CD4-positive, alpha-beta T cell treated with Interleukin-15 for 4 hours (primary cell): Measurements from ENCODE around the gene DHFR2.
A peak's percentile ranks its signal among the peaks of the same experiment; 100 is the strongest.
"Not testable (repeated sequence)": the region's sequence is repeated elsewhere in the genome, so short reads cannot be mapped to it uniquely, and the experiment has no call there.

ENCODE experiments used
- DNase-seq: peaks from one replicate; pipeline ENCODE4 v3.0.0-alpha.2; 2020; ENCODE audit warnings: low spot score

DHFR2 gene

GRCh38 chr3:94062513-94063404 lies at the start of gene DHFR2, which contains the start of gene NSUN3:
Gene DHFR2, minus strand, starts transcription at chr3:94062916. Its CDS starts 1,405 bp downstream, at chr3:94061511.
Gene NSUN3, plus strand, starts transcription at chr3:94063061. Its CDS starts 66 bp downstream, at chr3:94063127.
- DNase-seq = peak; percentile 89

GRCh38 chr3:94110854-94111253 lies 48.1 kb upstream of the DHFR2 start:
- DNase-seq = no peak

GRCh38 chr3:94110232-94110631 lies 47.5 kb upstream of the DHFR2 start:
- DNase-seq = not testable (repeated sequence)

GRCh38 chr3:94106268-94106667 lies 43.6 kb upstream of the DHFR2 start:
- no peak for DNase-seq

- no peak for DNase-seq
These were observed 39.1 kb upstream of the DHFR2 start for GRCh38 chr3:94101860-94102259.

- no peak for DNase-seq
These were observed 36.6 kb upstream of the DHFR2 start for GRCh38 chr3:94099311-94099710.

- no peak for DNase-seq
These were observed 35.7 kb upstream of the DHFR2 start for GRCh38 chr3:94098452-94098851.

- DNase-seq = no peak
These were observed 32.4 kb upstream of the DHFR2 start for GRCh38 chr3:94095111-94095510.

- DNase-seq = no peak
These were observed 30.4 kb upstream of the DHFR2 start for GRCh38 chr3:94093151-94093550.

GRCh38 chr3:94092086-94092485 lies 29.4 kb upstream of the DHFR2 start:
- no peak for DNase-seq

- no peak for DNase-seq
These were observed 26.4 kb upstream of the DHFR2 start for GRCh38 chr3:94089126-94089525.

GRCh38 chr3:94083261-94083660 lies 20.5 kb upstream of the DHFR2 start:
- DNase-seq = no peak

GRCh38 chr3:94082391-94082937 lies 19.7 kb upstream of the DHFR2 start:
- no peak for DNase-seq

GRCh38 chr3:94081884-94082283 lies 19.2 kb upstream of the DHFR2 start:
- DNase-seq = no peak

- DNase-seq = not testable (repeated sequence)
These were observed 17.8 kb upstream of the DHFR2 start for GRCh38 chr3:94080552-94080951.

- no peak for DNase-seq
These were observed 13.3 kb upstream of the DHFR2 start for GRCh38 chr3:94076055-94076454.

- DNase-seq = no peak
These were observed 9.1 kb upstream of the DHFR2 start for GRCh38 chr3:94071713-94072284.

- no peak for DNase-seq
These were observed 7.7 kb upstream of the DHFR2 start for GRCh38 chr3:94070341-94070911.

GRCh38 chr3:94069194-94069813 lies 6.6 kb upstream of the DHFR2 start:
- DNase-seq = peak; percentile 20

GRCh38 chr3:94066506-94067500 lies 4.1 kb upstream of the DHFR2 start:
- no peak for DNase-seq
